Anterior cingulate cortex (tissue), 58 donors: ENCODE measurements around the gene SRSF1.
"Not testable (repeated sequence)": the region's sequence is repeated elsewhere in the genome, so short reads cannot be mapped to it uniquely, and the experiment has no call there.

ENCODE experiments used
- DNase-seq, 58 donors: peaks; one replicate each; lab custom pipeline; 2025; lab: John Stamatoyannopoulos, UW

Gene SRSF1, protein sequence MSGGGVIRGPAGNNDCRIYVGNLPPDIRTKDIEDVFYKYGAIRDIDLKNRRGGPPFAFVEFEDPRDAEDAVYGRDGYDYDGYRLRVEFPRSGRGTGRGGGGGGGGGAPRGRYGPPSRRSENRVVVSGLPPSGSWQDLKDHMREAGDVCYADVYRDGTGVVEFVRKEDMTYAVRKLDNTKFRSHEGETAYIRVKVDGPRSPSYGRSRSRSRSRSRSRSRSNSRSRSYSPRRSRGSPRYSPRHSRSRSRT

GRCh38 chr17:58006924-58007780 is at the start of gene SRSF1:
SRSF1 (minus strand) TSS chr17:58007246; CDS start chr17:58007137, 109 bp downstream.
- DNase-seq: peak; percentile 61 to 99 (median 94)

DNA sequence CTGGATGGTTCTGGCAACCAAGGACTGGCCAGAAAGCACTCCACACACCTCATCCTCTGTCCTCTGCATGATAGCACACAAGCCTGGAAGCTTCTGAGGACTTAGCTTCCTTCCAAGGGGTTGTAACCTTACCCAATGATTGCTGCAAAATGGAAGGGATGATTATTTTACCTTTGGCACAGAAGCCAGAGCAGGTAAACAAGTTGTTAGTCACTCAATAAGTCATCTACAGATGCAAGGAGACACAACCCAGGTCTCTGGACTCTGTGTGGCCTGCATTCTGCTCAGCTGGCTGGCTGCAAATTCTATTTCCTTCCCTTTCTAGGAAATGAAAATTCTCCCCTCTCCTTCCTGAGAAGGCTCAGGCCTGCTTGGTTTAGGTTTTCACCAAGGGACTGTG is 49.4 kb upstream of the SRSF1 start:
- DNase-seq: no peak

DNA sequence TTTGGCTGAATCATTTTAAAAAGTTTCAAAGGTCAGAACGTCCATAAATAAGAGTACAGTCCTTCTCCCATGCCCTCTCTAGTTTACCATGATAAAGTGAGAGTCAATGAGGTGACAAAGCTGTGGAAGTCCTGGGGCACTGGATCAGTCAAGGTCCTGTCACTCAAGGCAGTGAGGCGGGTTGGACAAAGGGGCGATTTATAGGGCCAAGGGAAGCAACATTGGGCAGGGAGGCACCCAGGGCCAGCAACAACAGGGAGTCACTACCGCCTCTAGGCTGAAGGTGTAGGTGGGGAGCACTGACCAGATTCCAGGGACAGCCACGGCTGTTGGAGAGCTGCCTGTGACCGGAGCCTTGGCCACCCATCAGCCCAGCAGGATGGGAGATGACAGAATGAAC is 47.6 kb upstream of the SRSF1 start:
- DNase-seq: no peak

DNA sequence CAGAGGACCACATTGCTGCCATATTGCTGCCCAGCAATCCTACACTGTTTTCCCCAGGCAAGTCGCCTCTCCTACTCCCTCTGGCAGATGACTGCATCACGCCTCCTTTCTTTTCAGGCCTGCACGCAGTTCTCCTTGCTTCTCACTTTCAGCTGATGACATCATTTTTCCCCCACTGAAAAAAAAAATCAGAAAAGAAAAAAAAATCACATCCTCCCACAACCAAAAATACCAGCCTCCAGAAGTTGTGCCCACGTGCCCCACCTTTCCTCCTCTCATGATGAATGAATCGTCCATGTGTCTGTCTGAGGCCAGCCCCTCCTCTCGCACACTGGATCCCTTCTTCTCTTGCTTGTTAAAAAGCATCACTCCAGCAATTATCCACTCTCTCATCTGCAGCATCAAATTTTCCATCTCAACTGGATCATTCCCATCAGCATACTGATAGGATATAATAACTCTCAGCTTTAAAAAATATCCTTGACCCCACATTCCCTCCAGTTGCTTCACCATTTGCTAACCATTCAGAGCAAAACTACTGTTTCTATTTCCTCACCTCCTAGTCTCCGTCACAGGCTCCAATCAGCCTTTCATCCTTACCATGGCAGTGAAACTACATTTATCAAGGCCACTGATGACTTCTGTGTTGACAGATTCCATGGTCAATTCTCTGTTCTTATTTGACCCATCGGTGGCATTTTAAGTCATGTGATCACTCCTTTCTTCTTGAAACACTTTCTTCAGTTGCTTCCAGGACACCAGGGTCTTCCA is 46.1 kb upstream of the SRSF1 start:
- DNase-seq: peak in 15 of 58 donors; percentile 3 to 63 (median 24)

DNA sequence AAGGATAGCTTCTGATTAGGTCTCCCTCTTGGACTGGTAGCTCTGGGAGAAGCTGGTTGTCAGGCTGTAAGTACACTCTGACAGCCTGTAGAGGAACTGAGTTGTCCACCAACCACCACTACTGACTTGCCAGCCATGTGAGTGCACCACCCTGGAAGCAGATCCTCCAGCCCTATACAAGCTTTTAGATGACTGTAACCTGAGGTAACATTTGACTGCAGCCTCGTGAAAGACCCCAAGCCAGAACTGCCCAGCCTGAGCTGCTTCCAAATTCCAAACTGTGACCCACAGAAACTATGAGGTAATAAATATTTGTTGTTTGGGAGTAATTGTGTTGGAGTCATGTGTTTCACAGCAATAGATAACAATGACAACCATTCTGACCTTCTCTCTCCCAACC is 45.4 kb upstream of the SRSF1 start:
- no peak for DNase-seq

- no peak for DNase-seq
Measured at GRCh38 chr17:58051468-58051867, 44.4 kb upstream of the SRSF1 start.

GRCh38 chr17:58050966-58051365 is 43.9 kb upstream of the SRSF1 start:
- DNase-seq: no peak

DNA sequence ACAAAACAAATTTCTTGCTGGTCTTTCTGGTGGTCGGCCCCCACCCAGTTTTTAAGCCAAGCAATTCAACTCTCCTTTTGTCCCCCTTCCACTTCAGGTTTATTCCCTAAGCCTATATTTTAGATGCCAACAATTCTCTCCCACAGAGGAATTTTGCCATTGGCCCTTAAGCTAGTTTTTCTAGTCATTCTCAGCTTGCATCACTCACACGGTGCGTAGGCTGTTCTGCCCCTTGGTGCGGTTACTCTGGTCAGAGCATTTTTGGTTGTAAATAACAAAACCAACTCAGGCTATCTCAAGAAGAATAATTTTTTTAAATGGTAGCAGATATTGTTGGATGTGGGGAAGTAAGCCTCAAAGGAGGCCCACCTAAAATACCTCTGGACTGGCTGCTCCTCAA is 42.5 kb upstream of the SRSF1 start:
- no peak for DNase-seq

GRCh38 chr17:58047376-58048150 is 40.5 kb upstream of the SRSF1 start:
- DNase-seq: peak in 1 of 58 donors; percentile 2

GRCh38 chr17:58046239-58047094 is 39.4 kb upstream of the SRSF1 start:
- peak in 48 of 58 donors; percentile 1 to 79 (median 41) for DNase-seq

DNA sequence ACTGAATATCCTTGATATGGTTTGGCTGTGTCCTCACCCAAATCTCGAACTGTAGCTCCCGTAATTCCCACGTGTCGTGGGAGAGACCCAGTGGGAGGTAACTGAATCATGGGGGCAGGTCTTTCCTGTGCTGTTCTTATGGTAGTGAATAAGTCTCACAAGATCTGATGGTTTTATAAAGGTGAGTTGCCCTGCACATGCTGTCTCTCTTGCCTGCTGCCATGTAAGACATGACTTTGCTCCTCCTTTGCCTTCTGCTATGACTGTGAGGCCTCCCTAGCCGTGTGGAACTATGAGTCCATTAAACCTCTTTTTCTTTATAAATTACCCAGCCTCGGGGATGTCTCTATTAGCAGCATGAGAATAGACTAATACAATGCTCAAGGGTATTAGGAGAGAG is 37.2 kb upstream of the SRSF1 start:
- DNase-seq: not testable (repeated sequence)

DNA sequence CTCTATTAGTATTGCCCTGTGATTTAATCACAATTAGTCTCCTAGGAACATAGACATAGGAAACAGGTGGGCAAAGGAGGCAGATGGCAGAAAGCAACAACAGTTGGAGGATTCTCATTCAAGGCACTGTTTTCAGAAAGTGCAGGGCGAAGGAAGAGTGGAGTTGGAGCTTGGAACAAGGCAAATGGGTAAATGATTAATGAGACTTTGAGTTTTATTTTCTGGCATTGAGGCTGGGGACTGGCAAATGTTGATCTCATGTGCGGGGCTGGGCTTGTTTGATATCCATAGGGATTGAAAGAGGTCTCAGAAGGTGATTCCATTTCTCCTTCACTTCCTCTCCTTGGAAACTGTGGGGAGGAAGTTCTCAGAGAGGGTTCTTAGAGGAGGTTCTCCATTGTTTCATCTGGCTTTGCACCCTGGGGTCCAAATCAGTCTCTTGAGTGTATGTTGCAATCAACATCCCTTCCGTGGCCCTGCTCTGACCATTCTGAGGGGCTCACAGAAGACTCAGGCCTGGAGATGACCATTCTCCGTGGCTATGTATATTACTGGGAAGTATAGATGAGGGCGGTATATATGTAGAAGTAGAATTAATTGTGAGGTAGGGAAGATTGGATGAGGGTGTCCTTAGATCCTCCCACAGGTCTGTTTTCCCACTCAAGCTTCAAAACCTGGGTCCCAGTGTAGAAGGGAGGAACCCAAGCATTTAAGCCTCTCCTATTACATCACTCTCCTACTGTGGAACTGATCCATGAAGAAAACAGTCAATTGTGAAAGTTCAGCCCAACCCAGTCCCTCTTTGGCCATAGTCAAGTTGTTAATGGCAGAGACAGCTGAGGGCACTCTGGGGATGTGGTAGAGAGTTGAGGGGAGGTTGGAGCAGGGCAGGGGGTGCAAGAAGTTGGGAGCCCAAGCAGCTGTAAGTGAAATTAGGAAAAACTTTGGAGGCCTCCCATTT is 36.5 kb upstream of the SRSF1 start:
- no peak for DNase-seq

- no peak for DNase-seq
Measured at GRCh38 chr17:58041161-58041560, 34.1 kb upstream of the SRSF1 start.

DNA sequence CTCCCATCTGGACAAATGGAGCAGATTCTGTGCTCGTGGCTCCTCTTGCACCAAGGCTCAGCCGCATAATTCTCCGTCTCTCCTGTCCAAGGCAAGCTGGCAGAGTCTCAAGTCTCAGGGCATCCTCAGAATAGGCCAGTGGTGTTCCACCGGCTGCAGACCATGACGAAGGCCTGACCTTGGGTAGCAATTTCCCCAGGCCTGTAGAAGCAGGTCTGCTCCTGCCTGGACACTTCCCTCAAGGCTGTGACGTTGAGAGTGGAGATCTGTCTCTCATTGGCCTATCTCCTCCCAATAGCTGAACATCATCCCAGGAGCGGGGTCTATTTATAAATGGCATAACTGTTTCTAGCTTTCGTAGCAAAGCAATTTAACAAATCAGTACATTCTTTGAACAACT is 33.3 kb upstream of the SRSF1 start:
- peak in 2 of 58 donors; percentile 5 to 11 for DNase-seq

- no peak for DNase-seq
Measured at GRCh38 chr17:58039975-58040374, 32.9 kb upstream of the SRSF1 start.

GRCh38 chr17:58032691-58033415 is 25.8 kb upstream of the SRSF1 start:
- no peak for DNase-seq

GRCh38 chr17:58028578-58028977 is 21.5 kb upstream of the SRSF1 start:
- no peak for DNase-seq
